Adipocyte (in vitro differentiated cells): Measurements from ENCODE around the gene JSRP1.
A peak's percentile ranks its signal among the peaks of the same experiment; 100 is the strongest.

Experiments used
- DNase-seq: peaks from one replicate; pipeline ENCODE4 v3.0.0-alpha.2; 2015; ENCODE audit warnings: low read depth
- H3K27me3 ChIP-seq: replicated peaks from 2 replicates; pipeline ENCODE4 v1.7.0; 2013; ENCODE audit warnings: mild to moderate bottlenecking, low read length, moderate library complexity; ENCODE audit not compliant: control insufficient read depth, insufficient read depth
- H3K36me3 ChIP-seq: 2 replicates; pipeline ENCODE4 v1.7.0; 2013; ENCODE audit warnings: low read length, mild to moderate bottlenecking, moderate library complexity; ENCODE audit not compliant: control insufficient read depth, insufficient read depth, severe bottlenecking
- H3K4me1 ChIP-seq: 2 replicates; pipeline ENCODE4 v1.7.0; 2013; ENCODE audit warnings: mild to moderate bottlenecking, low read length, moderate library complexity; ENCODE audit not compliant: control insufficient read depth, insufficient read depth
- H3K4me3 ChIP-seq: 2 replicates; pipeline ENCODE4 v1.7.0; 2013; ENCODE audit warnings: mild to moderate bottlenecking, low read length, moderate library complexity
- H3K9ac ChIP-seq: 2 replicates; pipeline ENCODE4 v1.7.0; 2013; ENCODE audit warnings: mild to moderate bottlenecking, low read length, moderate library complexity
- H3K9me3 ChIP-seq: 2 replicates; pipeline ENCODE4 v1.7.0; 2013; ENCODE audit warnings: mild to moderate bottlenecking, low read length, moderate library complexity; ENCODE audit not compliant: control insufficient read depth

The JSRP1 gene

GRCh38 chr19:2270423-2271233, 14.4 kb upstream of the JSRP1 start:
- Histone ChIP-seq H3K9me3 (no peaks in the 10 kb centered on the region), H3K4me3 (peak overlapping the region; percentile 91), H3K4me1 (peaks cover 52% of the 10 kb centered on the region), H3K27me3 (no peaks in the 10 kb centered on the region), H3K9ac (peak overlapping the region; percentile 99), H3K36me3 (peaks cover 24% of the 10 kb centered on the region)
- DNase-seq = peak; percentile 95

DNA sequence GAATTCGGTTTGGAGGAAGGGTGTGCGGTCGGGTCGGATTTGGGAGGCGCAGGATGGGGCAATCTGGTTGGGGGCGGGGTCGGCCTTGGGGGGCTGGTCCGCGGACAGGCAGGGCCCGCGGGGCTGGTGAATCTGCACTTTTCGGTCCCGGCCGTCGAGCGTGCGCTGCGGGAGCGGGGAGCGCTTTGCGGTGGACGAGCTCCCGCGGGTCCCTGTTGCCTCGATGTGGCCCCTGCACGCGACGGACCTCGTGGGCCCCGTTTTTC, 13.9 kb upstream of the JSRP1 start:
- Histone ChIP-seq H3K9ac (peak overlapping the region; percentile 99), H3K36me3 (peaks cover 21% of the 10 kb centered on the region), H3K4me3 (peak overlapping the region; percentile 91), H3K9me3 (no peaks in the 10 kb centered on the region), H3K27me3 (no peaks in the 10 kb centered on the region), H3K4me1 (peaks cover 47% of the 10 kb centered on the region)
- DNase-seq = peak; percentile 57

DNA sequence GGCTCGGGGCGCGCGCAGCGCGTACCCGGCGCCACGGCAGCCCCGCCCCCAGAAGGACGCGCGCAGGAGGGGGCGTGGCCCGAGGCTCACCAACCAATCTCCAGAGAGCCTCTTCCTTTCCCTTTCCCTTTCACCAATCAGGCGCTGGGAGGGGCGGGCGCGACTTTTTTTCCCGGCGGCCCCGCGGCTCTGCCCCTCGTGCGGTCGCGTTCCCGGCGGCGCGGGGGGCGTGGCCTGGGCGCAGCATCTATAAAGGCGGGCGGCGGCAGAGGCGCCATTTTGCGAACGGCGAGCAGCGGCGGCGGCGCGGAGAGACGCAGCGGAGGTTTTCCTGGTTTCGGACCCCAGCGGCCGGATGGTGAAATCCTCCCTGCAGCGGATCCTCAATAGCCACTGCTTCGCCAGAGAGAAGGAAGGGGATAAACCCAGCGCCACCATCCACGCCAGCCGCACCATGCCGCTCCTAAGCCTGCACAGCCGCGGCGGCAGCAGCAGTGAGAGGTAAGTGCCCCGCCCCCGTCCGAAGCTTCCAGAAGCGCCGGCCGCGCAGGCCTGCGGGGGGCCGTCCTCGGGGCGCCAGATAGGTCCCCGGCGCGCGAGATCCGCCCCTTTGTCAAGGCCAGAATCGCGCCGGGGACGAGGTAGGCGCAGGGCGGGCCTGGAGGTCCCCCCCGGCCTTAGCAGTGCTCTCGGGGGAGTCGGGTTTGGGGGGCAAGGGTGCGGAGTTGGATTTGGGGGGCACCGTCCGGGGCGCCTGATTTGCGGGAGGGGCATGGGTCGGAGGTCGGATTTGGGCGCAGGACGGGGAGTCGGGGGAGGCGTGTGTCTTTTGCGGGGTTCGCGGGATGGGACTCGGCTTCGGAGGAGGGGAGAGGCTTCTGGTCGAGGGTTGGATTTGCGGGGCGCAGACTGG, 13.3 kb upstream of the JSRP1 start:
- Histone ChIP-seq H3K27me3 (no peaks in the 10 kb centered on the region), H3K36me3 (peaks cover 21% of the 10 kb centered on the region), H3K4me3 (peak overlapping the region; percentile 91), H3K9me3 (no peaks in the 10 kb centered on the region), H3K9ac (peak overlapping the region; percentile 99), H3K4me1 (peaks cover 43% of the 10 kb centered on the region)
- DNase-seq = peak; percentile 98

- H3K9ac ChIP-seq = peak overlapping the region; percentile 81
- no peak for DNase-seq
- peaks cover 37% of the 10 kb centered on the region for H3K4me1 ChIP-seq
- H3K4me3 ChIP-seq = peak overlapping the region; percentile 91
- no peaks in the 10 kb centered on the region for H3K27me3 ChIP-seq
- no peaks in the 10 kb centered on the region for H3K9me3 ChIP-seq
- H3K36me3 ChIP-seq = peaks cover 15% of the 10 kb centered on the region
Observed at GRCh38 chr19:2268861-2269243, 12.6 kb upstream of the JSRP1 start.

DNA sequence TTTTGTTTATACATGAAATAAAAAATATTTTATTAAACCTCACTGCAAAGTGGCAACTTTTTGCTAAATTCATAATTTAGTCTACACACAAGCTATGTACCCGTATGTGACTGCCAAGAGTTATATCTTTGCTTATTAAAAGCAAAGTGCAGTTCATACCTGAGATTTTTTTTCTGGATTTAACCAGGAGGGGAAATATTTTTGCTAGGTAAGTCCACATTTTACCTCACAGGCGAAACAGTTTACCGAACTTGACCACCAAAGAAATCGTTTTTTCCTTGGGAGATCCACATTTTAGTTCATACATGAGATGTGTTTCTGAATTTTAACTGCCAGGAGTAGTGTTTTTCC, 12.2 kb upstream of the JSRP1 start:
- H3K36me3 ChIP-seq = peaks cover 15% of the 10 kb centered on the region
- no peak for DNase-seq
- peak overlapping the region; percentile 81 for H3K9ac ChIP-seq
- no peaks in the 10 kb centered on the region for H3K9me3 ChIP-seq
- H3K4me3 ChIP-seq = peak overlapping the region; percentile 91
- H3K27me3 ChIP-seq = no peaks in the 10 kb centered on the region
- peaks cover 34% of the 10 kb centered on the region for H3K4me1 ChIP-seq

GRCh38 chr19:2266183-2266993, 10.2 kb upstream of the JSRP1 start:
- no peaks in the 10 kb centered on the region for H3K9me3 ChIP-seq
- no peaks in the 10 kb centered on the region for H3K27me3 ChIP-seq
- peak; percentile 30 for DNase-seq
- peaks cover 19% of the 10 kb centered on the region for H3K4me1 ChIP-seq
- H3K9ac ChIP-seq = no peak overlapping the region
- no peak overlapping the region for H3K4me3 ChIP-seq
- H3K36me3 ChIP-seq = peaks cover 1% of the 10 kb centered on the region

- no peak overlapping the region for H3K9ac ChIP-seq
- peak; percentile 35 for DNase-seq
Observed at GRCh38 chr19:2261438-2262172, 5.4 kb upstream of the JSRP1 start.

GRCh38 chr19:2260341-2260805, 4.2 kb upstream of the JSRP1 start:
- no peak for DNase-seq
- H3K9ac ChIP-seq = no peak overlapping the region
- H3K36me3 ChIP-seq = no peaks in the 10 kb centered on the region
- H3K4me3 ChIP-seq = peak overlapping the region; percentile 52
- peaks cover 6% of the 10 kb centered on the region for H3K4me1 ChIP-seq
- H3K9me3 ChIP-seq = no peaks in the 10 kb centered on the region
- no peaks in the 10 kb centered on the region for H3K27me3 ChIP-seq

More at GRCh38 chr19:2261438-2262172, 5.4 kb upstream of the JSRP1 start:
- Histone ChIP-seq H3K27me3 (no peaks in the 10 kb centered on the region), H3K36me3 (no peaks in the 10 kb centered on the region), H3K4me1 (peaks cover 10% of the 10 kb centered on the region), H3K4me3 (no peak overlapping the region), H3K9me3 (no peaks in the 10 kb centered on the region)

GRCh38 chr19:2259336-2259735, 3.1 kb upstream of the JSRP1 start:
- no peak for DNase-seq
- H3K9ac ChIP-seq = no peak overlapping the region
- no peaks in the 10 kb centered on the region for H3K27me3 ChIP-seq
- H3K36me3 ChIP-seq = no peaks in the 10 kb centered on the region
- no peaks in the 10 kb centered on the region for H3K9me3 ChIP-seq
- H3K4me3 ChIP-seq = no peak overlapping the region
- H3K4me1 ChIP-seq = peaks cover 6% of the 10 kb centered on the region

- Histone ChIP-seq H3K9ac (no peak overlapping the region), H3K36me3 (no peaks in the 10 kb centered on the region), H3K4me3 (no peak overlapping the region), H3K27me3 (peaks cover 15% of the 10 kb centered on the region), H3K4me1 (peaks cover 10% of the 10 kb centered on the region), H3K9me3 (no peaks in the 10 kb centered on the region)
- DNase-seq = no peak
Observed at GRCh38 chr19:2255112-2255845, 938 bp downstream of the JSRP1 start.
